NT2/D1 (cell line): ENCODE measurements around the gene CGN.

Source experiments
- SUZ12 ChIP-seq: IDR thresholded peaks from 2 replicates; pipeline ENCODE4 v1.6.1; 2011; ENCODE audit not compliant: insufficient read length, insufficient read depth; ENCODE audit errors: extremely low read depth
- YY1 ChIP-seq: IDR thresholded peaks from 2 replicates; pipeline ENCODE4 v1.6.1; 2011; ENCODE audit not compliant: insufficient read length, insufficient read depth
- ZNF274 ChIP-seq: IDR thresholded peaks from 2 replicates; pipeline ENCODE4 v1.6.1; 2011; ENCODE audit warnings: mild to moderate bottlenecking, low read depth, low read length

- TF ChIP-seq ZNF274 (no peak), SUZ12 (no peak), YY1 (no peak)
Measured at GRCh38 chr1:151477066-151477465, 34.1 kb upstream of the CGN start.
